OCI-M2 (cell line): ENCODE results near the gene HAO1.
"Not testable (repeated sequence)": the region's sequence is repeated elsewhere in the genome, so short reads cannot be mapped to it uniquely, and the experiment has no call there.

Experiments used
- DNase-seq: peaks from one replicate; lab custom pipeline; 2025; ENCODE audit not compliant: unreplicated experiment; lab: John Stamatoyannopoulos, UW

HAO1 gene

GRCh38 chr20:7940341-7940740 is at the start of gene HAO1:
HAO1 (minus strand) TSS chr20:7940458; CDS start chr20:7940422, 36 bp downstream.
- no peak for DNase-seq

GRCh38 chr20:7989379-7989778 is 49.1 kb upstream of the HAO1 start:
- DNase-seq, result no peak

- no peak for DNase-seq
Measured at GRCh38 chr20:7985916-7986315, 45.7 kb upstream of the HAO1 start.

- DNase-seq, result no peak
Measured at GRCh38 chr20:7984192-7984591, 43.9 kb upstream of the HAO1 start.

GRCh38 chr20:7981374-7981773 is 41.1 kb upstream of the HAO1 start:
- DNase-seq, result no peak

GRCh38 chr20:7980332-7981046 is 40.2 kb upstream of the HAO1 start:
- DNase-seq, result no peak

- no peak for DNase-seq
Measured at GRCh38 chr20:7977709-7978108, 37.5 kb upstream of the HAO1 start.

GRCh38 chr20:7975851-7976414 is 35.7 kb upstream of the HAO1 start:
- no peak for DNase-seq

- no peak for DNase-seq
Measured at GRCh38 chr20:7974785-7975435, 34.7 kb upstream of the HAO1 start.

GRCh38 chr20:7971536-7972280 is 31.4 kb upstream of the HAO1 start:
- DNase-seq, result no peak

GRCh38 chr20:7967199-7967844 is 27.1 kb upstream of the HAO1 start:
- no peak for DNase-seq

GRCh38 chr20:7966176-7966575 is 25.9 kb upstream of the HAO1 start:
- no peak for DNase-seq

GRCh38 chr20:7959484-7959883 is 19.2 kb upstream of the HAO1 start:
- no peak for DNase-seq

- DNase-seq, result not testable (repeated sequence)
Measured at GRCh38 chr20:7956561-7956960, 16.3 kb upstream of the HAO1 start.

GRCh38 chr20:7950387-7950786 is 10.1 kb upstream of the HAO1 start:
- no peak for DNase-seq

- DNase-seq, result no peak
Measured at GRCh38 chr20:7943891-7944290, 3.6 kb upstream of the HAO1 start.

GRCh38 chr20:7939663-7940062 is 595 bp downstream of the HAO1 start:
- DNase-seq, result no peak

- DNase-seq, result no peak
Measured at GRCh38 chr20:7938058-7938457, 2.2 kb downstream of the HAO1 start.

- DNase-seq, result no peak
Measured at GRCh38 chr20:7937328-7937727, 2.9 kb downstream of the HAO1 start.

- DNase-seq, result no peak
Measured at GRCh38 chr20:7935027-7935551, 5.2 kb downstream of the HAO1 start.

GRCh38 chr20:7933346-7933745 is 6.9 kb downstream of the HAO1 start:
- DNase-seq, result no peak
